GM19099 (cell line): Measurements from ENCODE around the gene FAM9B.

ENCODE experiments used
- POLR2A ChIP-seq: IDR thresholded peaks from 3 replicates; pipeline ENCODE4 v1.6.1; 2011; ENCODE audit warnings: low read depth; ENCODE audit not compliant: insufficient read length; ENCODE audit errors: extremely low read depth

The FAM9B gene

GRCh38 chrX:9033989-9034388 lies at the start of gene FAM9B:
Gene FAM9B, minus strand, starts transcription at chrX:9034127. Its CDS starts 1,141 bp downstream, at chrX:9032986.
- TF ChIP-seq POLR2A, result no peak

GRCh38 chrX:9081271-9081670 lies 47.3 kb upstream of the FAM9B start:
- TF ChIP-seq POLR2A, result no peak

DNA sequence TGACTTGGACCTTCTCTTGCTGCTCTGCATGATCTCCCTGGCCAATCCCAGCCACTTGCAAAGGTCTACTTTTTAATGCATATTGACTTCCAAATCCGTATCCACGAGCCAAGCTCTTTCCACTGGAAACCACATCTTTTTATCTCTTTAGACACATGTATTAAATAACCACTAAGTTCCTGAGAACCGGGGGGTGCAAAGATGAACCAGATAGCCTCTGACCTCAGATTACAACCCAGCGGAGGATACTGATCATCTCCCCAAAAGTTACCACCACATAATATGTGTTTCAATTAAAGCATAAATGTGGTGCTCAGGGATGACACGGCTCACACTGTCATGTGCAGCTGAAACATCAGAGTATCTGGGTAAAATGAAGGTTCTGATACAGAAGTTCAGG lies 40.4 kb upstream of the FAM9B start:
- TF ChIP-seq POLR2A, result no peak

GRCh38 chrX:9072281-9072680 lies 38.4 kb upstream of the FAM9B start:
- TF ChIP-seq POLR2A, result no peak

DNA sequence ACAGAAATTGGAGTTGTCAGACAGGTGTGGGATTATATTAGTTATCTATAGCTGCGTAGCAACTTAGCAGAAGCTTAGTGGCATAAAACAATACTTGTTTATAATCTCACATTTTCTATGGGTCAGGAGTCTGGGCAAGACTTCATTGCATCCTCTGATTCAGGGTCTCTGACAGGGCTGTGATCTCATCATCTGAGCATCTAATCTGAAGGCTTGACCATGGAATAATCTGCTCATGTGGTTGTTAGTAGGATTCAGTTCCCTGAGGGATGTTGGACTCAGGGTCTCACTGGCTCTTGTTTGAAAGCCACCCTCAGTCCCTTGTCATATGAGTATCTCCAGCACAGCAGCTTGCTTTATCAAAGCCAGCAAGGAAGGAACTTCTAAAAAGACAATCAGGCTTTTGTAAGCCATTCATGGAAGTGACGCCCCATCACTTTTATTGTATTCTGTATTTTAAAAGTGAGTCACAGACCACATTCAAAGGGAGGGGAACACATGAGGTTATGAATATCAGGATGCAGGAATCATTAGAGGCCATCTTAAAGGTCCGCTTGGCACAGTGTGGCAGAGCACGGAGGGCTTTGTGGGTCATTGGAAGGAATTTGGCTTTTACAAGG lies 37.2 kb upstream of the FAM9B start:
- no peak for TF ChIP-seq POLR2A

GRCh38 chrX:9069573-9069972 lies 35.6 kb upstream of the FAM9B start:
- TF ChIP-seq POLR2A, result no peak

DNA sequence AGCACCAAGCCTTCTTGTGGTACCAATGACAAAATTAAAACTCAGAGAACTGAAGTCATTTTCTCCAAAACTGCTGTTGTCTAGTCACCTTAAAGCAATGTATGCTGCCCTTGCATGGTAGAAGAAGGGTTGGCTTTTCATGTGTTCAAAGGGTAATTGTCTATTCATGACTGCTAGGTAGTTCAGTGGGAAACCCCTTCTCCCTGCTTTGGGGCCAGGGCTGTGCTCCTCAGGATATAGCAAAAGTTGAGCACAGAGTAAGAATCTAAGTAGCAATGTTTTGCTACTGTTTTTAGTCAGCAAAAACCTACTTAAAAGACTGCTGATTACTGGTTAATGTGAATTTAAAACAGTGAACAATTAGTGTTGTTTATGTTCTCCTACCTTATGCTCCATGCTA lies 30.8 kb upstream of the FAM9B start:
- no peak for TF ChIP-seq POLR2A

DNA sequence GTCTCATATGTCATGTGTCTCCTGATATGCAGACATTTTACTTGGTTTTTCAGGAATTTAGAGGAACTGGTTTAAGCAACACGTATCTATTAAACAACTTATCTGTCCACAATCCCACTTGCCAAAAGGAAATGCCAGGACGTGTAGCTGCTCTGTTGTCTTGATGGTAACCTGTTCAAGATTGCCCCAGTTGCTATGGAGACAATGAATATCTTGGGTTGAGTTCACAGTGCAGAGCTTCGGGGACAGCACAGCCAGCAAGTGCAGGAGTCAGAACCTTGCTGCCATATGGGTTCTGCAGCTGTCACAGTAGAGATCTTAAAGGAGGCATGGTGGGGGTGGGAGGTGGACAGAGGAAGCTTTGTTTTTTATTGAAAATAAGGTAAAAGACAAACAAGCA lies 28.7 kb upstream of the FAM9B start:
- no peak for TF ChIP-seq POLR2A

- no peak for TF ChIP-seq POLR2A
Measured at GRCh38 chrX:9055354-9055753, 21.4 kb upstream of the FAM9B start.

- no peak for TF ChIP-seq POLR2A
Measured at GRCh38 chrX:9052081-9052480, 18.2 kb upstream of the FAM9B start.

DNA sequence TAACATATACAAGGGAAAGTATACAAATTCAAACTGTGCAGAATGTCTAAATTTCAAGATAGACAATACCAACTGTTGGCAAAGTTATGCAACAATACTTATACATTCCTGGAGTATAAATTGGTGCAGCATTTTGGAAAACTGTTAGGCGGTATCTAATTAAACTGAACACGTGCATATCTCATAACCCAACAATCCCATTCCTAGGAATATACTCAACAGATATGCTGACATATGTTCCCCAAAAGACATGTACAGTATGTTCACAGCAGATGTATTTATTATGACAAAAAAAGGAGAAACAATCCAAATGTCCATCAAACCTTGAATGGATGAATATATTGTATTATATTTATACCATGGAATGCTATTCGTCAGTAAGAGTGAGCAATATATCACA lies 16.4 kb upstream of the FAM9B start:
- TF ChIP-seq POLR2A, result no peak

DNA sequence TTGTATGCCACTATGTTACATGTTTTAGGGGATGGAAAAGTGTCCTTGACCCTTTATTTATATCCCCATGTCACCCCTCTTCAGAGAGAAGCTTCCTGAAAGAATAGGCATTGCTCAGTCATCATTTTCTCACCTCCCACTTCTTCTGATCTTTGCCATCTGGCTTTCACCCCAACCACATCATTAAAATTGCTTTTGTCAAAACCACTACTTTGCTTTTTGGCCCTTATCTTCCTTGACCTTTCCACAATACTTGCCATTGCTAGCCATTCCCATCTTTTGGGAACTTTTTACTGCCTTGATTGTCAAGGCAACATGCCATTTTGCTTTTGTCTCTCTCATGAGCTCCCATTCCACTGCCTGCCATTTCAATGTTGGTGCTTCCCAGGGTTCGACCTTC lies 14.9 kb upstream of the FAM9B start:
- no peak for TF ChIP-seq POLR2A

GRCh38 chrX:9038244-9038643 lies 4.3 kb upstream of the FAM9B start:
- TF ChIP-seq POLR2A, result no peak

DNA sequence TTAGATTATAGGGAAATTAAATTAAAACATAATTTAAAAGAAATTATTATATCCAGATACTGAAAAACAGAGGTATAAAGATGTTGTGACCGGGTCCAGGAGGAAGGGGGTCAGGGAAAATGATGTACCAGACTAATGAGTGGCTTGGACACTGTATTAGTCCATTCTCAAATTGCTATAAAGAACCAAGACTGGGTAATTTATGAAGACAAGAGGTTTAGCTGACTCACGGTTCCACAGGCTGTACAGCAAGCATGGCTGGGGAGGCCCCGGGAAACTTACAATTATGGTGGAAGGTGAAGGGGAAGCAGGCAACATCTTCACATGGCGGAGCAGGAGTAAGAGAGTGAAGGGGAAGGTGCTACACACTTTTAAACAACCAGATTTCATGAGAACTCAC lies 3.4 kb upstream of the FAM9B start:
- TF ChIP-seq POLR2A, result no peak

GRCh38 chrX:9033586-9033985 lies 341 bp downstream of the FAM9B start:
- TF ChIP-seq POLR2A, result no peak

GRCh38 chrX:9033179-9033578 lies 748 bp downstream of the FAM9B start:
- TF ChIP-seq POLR2A, result no peak

DNA sequence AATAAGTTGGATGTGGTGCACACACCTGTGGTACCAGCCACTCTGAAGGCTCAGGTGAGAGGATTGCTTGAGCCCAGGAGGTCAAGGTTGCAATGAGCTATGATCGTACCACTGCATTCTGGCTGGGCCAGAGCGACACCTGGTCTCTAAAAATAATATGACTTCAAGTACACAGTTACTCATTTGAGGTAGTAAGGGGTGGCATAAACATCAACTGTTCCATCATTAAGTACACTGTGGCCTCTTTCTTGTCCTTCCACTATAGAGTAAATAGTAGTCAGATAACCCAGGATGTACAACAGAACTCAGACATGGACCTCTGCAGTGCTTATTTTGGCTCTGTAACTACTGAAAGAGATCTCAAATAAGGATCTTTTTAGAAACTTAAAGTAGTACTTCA lies 10.6 kb downstream of the FAM9B start:
- no peak for TF ChIP-seq POLR2A
